Liver (tissue), 9 donors: ENCODE data around the gene GRAMD2B. TPM values are rescaled to one million over a fixed set of nuclear protein-coding genes. Genes with fewer than 3 reads are reported as not detected.

Experiments
- DNase-seq: peaks from one replicate; pipeline ENCODE4 v3.0.0-alpha.2; 2017; ENCODE audit warnings: low spot score
- H3K27ac ChIP-seq, 2 donors: one replicate each; pipeline ENCODE4 v1.7.0; 2013; ENCODE audit warnings: inconsistent platforms in 2 of 2, low read length in 2 of 2, control low read depth in 1 of 2, low read depth in 1 of 2, mild to moderate bottlenecking in 1 of 2
- H3K27me3 ChIP-seq, 4 donors: one replicate each; pipeline versions ENCODE4 v1.6.1 to v1.7.0; 2013; ENCODE audit warnings: low read length in 3 of 4, inconsistent platforms in 1 of 4, mild to moderate bottlenecking in 1 of 4, moderate library complexity in 1 of 4; ENCODE audit not compliant: control insufficient read depth in 4 of 4, insufficient read depth in 4 of 4
- H3K36me3 ChIP-seq, 4 donors: one replicate each; pipeline versions ENCODE4 v1.6.1 to v1.7.0; 2013; ENCODE audit warnings: low read length in 3 of 4, mild to moderate bottlenecking in 3 of 4, low read depth in 1 of 4, moderate library complexity in 1 of 4; ENCODE audit not compliant: control insufficient read depth in 4 of 4, insufficient read depth in 3 of 4
- H3K4me1 ChIP-seq, 4 donors: one replicate each; pipeline versions ENCODE4 v1.6.1 to v1.7.0; 2013; ENCODE audit warnings: low read length in 3 of 4, mild to moderate bottlenecking in 3 of 4, moderate library complexity in 1 of 4; ENCODE audit not compliant: control insufficient read depth in 4 of 4, insufficient read depth in 4 of 4
- H3K4me3 ChIP-seq, 3 donors: one replicate each; pipeline versions ENCODE4 v1.6.1 to v1.7.0; 2013; ENCODE audit warnings: low read length in 3 of 3, control low read depth in 1 of 3, low read depth in 1 of 3, mild to moderate bottlenecking in 1 of 3
- H3K9ac ChIP-seq, 2 donors: one replicate each; pipeline ENCODE4 v1.7.0; 2013; ENCODE audit warnings: low read length in 2 of 2, mild to moderate bottlenecking in 2 of 2, moderate library complexity in 2 of 2, control low read depth in 1 of 2, low read depth in 1 of 2
- H3K9me3 ChIP-seq, 4 donors: one replicate each; pipeline versions ENCODE4 v1.6.1 to v1.7.0; 2013; ENCODE audit warnings: low read length in 3 of 4; ENCODE audit not compliant: control insufficient read depth in 4 of 4
- CTCF ChIP-seq: fragments of 150-350 bp; IDR thresholded peaks from 2 replicates; pipeline ENCODE4 v1.5.1; 2017; ENCODE audit warnings: improper control_type of control experiment, low read depth, low read length; ENCODE audit not compliant: missing input control
- EGR1 ChIP-seq, 2 donors: IDR thresholded peaks; 2 replicates each; pipeline ENCODE4 v1.6.1; 2016 to 2018; ENCODE audit warnings: antibody characterized with exemption in 2 of 2, low read depth in 2 of 2
- FOXA1 ChIP-seq: IDR thresholded peaks from 2 replicates; pipeline ENCODE4 v1.6.1; 2016; ENCODE audit warnings: antibody characterized with exemption
- FOXA2 ChIP-seq: IDR thresholded peaks from 2 replicates; pipeline ENCODE4 v1.6.1; 2016; ENCODE audit warnings: antibody characterized with exemption
- GABPA ChIP-seq, 2 donors: IDR thresholded peaks in 1 of 2; conservative IDR thresholded peaks in 1 of 2; 2 replicates each; pipeline ENCODE4 v1.6.1; 2016; ENCODE audit warnings: antibody characterized with exemption in 2 of 2, mild to moderate bottlenecking in 1 of 2, moderate library complexity in 1 of 2
- HNF4A ChIP-seq, 2 donors: conservative IDR thresholded peaks; 2 replicates each; pipeline ENCODE4 v1.6.1; 2016; ENCODE audit warnings: antibody characterized with exemption in 2 of 2, mild to moderate bottlenecking in 2 of 2
- HNF4G ChIP-seq: IDR thresholded peaks from 2 replicates; pipeline ENCODE4 v1.6.1; 2016; ENCODE audit warnings: antibody characterized with exemption
- JUND ChIP-seq, 2 donors: IDR thresholded peaks; 2 replicates each; pipeline ENCODE4 v1.6.1; 2016; ENCODE audit warnings: antibody characterized with exemption in 2 of 2
- NR2F2 ChIP-seq: IDR thresholded peaks from 2 replicates; pipeline ENCODE4 v1.6.1; 2016; ENCODE audit warnings: antibody characterized with exemption
- SP1 ChIP-seq: IDR thresholded peaks from 2 replicates; pipeline ENCODE4 v1.6.1; 2018; ENCODE audit warnings: antibody characterized with exemption, mild to moderate bottlenecking
- ZBTB33 ChIP-seq: IDR thresholded peaks from 2 replicates; pipeline ENCODE4 v1.6.1; 2016; ENCODE audit warnings: antibody characterized with exemption
- WGBS: extraction: QIAGEN DNeasy Blood & Tissue Kit; methylation state at CpG from one replicate; pipeline ENCODE4 v1.1.7; 2013; 5-methylcytosine and 5-hydroxymethylcytosine counted together
- polyA plus RNA-seq, 2 donors: library from polyadenylated mRNA; stranded (reverse) in 1 of 2; unstranded in 1 of 2; fragments of 200-250 nt in 1 of 2; fragments of >200 nt in 1 of 2; fragmentation: Nextera tagmentation in 1 of 2; extraction: Ambion mirVana in 1 of 2; gene quantifications; one replicate each; pipeline versions ENCODE4 v1.2.1 to v1.2.3, GENCODE V29; 2013 to 2015
- total RNA-seq, 2 donors: library from RNA; depleted of rRNA; stranded (reverse); fragments of >200 nt; gene quantifications; one replicate each; pipeline ENCODE4 v1.2.3, GENCODE V29; 2014
- TF ChIP-seq, protein P1 (sequence below): IDR thresholded peaks from 2 replicates; pipeline ENCODE4 v1.6.1; 2016; ENCODE audit warnings: antibody characterized with exemption, mild to moderate bottlenecking
- TF ChIP-seq, protein P2 (sequence below): IDR thresholded peaks from 2 replicates; pipeline ENCODE4 v1.6.1; 2016; ENCODE audit warnings: antibody characterized with exemption
- donor health status: healthy.
- donor health status: healthy.
- donor health status: healthy.
- donor health status: healthy.
- donor health status: healthy.

GRAMD2B gene
- total and polyA plus RNA-seq, 4 donors: 6.5 to 24.1 (median 13.5) TPM

DNA sequence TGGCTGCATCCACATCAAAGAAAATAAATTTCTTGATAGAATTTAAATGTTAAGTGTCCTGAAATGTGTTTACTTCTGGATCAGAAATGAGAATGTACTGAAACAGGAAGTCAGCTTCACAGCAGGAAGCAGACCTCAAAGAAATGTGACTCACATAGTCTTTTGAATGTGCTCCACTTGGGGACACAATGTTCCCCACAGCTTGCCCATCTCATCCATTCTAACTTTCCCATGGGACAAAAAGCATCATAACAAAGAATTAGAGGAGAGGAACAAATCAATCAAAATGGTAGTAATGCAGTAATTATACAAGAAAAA lies 85.7 kb downstream of the GRAMD2B start:
- TF ChIP-seq GABPA (IDR thresholded peaks at IDR 0.05 in 1 of 2, conservative IDR thresholded peaks at IDR 0.05 in 1 of 2) (peak in 1 of 2 donors; percentile 48), FOXA1 (no peak), FOXA2 (no peak), HNF4A (conservative IDR thresholded peaks at IDR 0.05) (no peak), HNF4G (no peak), NR2F2 (peak; percentile 50), SP1 (peak; percentile 73), JUND (IDR thresholded peaks at IDR 0.05) (peak in 1 of 2 donors; percentile 74), CTCF (no peak), ZBTB33 (no peak), EGR1 (IDR thresholded peaks at IDR 0.05; ENCODE audit: low read depth in 2 of 2) (no peak)
- TF ChIP-seq, protein P1, sequence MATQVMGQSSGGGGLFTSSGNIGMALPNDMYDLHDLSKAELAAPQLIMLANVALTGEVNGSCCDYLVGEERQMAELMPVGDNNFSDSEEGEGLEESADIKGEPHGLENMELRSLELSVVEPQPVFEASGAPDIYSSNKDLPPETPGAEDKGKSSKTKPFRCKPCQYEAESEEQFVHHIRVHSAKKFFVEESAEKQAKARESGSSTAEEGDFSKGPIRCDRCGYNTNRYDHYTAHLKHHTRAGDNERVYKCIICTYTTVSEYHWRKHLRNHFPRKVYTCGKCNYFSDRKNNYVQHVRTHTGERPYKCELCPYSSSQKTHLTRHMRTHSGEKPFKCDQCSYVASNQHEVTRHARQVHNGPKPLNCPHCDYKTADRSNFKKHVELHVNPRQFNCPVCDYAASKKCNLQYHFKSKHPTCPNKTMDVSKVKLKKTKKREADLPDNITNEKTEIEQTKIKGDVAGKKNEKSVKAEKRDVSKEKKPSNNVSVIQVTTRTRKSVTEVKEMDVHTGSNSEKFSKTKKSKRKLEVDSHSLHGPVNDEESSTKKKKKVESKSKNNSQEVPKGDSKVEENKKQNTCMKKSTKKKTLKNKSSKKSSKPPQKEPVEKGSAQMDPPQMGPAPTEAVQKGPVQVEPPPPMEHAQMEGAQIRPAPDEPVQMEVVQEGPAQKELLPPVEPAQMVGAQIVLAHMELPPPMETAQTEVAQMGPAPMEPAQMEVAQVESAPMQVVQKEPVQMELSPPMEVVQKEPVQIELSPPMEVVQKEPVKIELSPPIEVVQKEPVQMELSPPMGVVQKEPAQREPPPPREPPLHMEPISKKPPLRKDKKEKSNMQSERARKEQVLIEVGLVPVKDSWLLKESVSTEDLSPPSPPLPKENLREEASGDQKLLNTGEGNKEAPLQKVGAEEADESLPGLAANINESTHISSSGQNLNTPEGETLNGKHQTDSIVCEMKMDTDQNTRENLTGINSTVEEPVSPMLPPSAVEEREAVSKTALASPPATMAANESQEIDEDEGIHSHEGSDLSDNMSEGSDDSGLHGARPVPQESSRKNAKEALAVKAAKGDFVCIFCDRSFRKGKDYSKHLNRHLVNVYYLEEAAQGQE: no peak
- TF ChIP-seq, protein P2, sequence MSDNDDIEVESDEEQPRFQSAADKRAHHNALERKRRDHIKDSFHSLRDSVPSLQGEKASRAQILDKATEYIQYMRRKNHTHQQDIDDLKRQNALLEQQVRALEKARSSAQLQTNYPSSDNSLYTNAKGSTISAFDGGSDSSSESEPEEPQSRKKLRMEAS: no peak
- Histone ChIP-seq H3K9me3 (no peaks in the 10 kb centered on the region), H3K4me1 (peaks cover 0 to 5% (median 3%) of the 10 kb centered on the region in 4 donors), H3K4me3 (no peak overlapping the region), H3K36me3 (no peaks in the 10 kb centered on the region), H3K27me3 (no peaks in the 10 kb centered on the region), H3K27ac (no peak overlapping the region), H3K9ac (no peak overlapping the region)
- no peak for DNase-seq

DNA sequence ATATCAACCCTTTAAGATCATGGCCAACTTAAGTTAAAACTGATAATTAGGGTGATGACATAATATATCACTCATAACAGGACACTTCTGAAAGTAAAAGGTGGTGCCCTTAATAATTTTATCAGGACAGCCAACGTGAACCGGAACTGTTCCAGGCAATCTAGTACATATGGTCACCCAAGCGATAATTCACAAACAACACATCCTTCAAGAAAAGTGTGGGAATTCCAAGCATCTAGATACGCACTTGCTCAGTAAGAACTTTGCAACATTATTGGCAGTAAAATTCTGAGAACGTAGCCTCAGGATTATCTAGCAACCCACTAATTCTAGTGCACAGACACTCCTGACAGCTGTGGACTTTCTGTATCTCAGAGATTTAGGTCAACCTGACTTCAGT lies 86.1 kb downstream of the GRAMD2B start:
- H3K9ac ChIP-seq: no peak overlapping the region
- H3K4me1 ChIP-seq: peaks cover 0 to 2% (median 0%) of the 10 kb centered on the region in 4 donors
- H3K27ac ChIP-seq: no peak overlapping the region
- no peaks in the 10 kb centered on the region for H3K36me3 ChIP-seq
- H3K4me3 ChIP-seq: no peak overlapping the region
- TF ChIP-seq NR2F2 (peak; percentile 24), FOXA2 (no peak), ZBTB33 (no peak)
- 90% methylated on average over 5 of the region's 5 CpGs for WGBS
- DNase-seq: no peak
- no peaks in the 10 kb centered on the region for H3K27me3 ChIP-seq
- H3K9me3 ChIP-seq: no peaks in the 10 kb centered on the region
